HepG2 (cell line): ENCODE data around the gene MTHFD2L. TPM values are rescaled to one million over a fixed set of nuclear protein-coding genes. Genes with fewer than 3 reads are reported as not detected.

Experiments used
- ATAC-seq: fragments of 200-7000 bp; cut with Tn5 transposase; 3 replicates; pipeline ENCODE4 v1.9.1; 2020; ENCODE audit warnings: mild to moderate bottlenecking, moderate library complexity
- BruUV-seq: library from RNA; stranded (reverse); fragments of 400-500 nt; replicated peaks from 2 replicates; lab custom pipeline; 2021; lab: Mats Ljungman, UMichigan
- CTCF ChIA-PET: fragments of 300-600 bp; formaldehyde crosslinking; extraction: SDS; loops from one replicate; lab custom pipeline; 2021; ENCODE audit warnings: low total read pairs, inconsistent platforms, low intra/inter-chr PET ratio; lab: Yijun Ruan, JAX
- POLR2A ChIA-PET: fragments of 350-600 bp; sonication (Branson Sonifier 250); formaldehyde crosslinking; loops from one replicate; lab custom pipeline; 2020; ENCODE audit warnings: antibody characterized with exemption, inconsistent platforms; lab: Yijun Ruan, JAX
- DNase-seq: peaks from one replicate; pipeline ENCODE4 v3.0.0-alpha.2; 2015; ENCODE audit warnings: low spot score
- FAIRE-seq: peaks from 3 replicates; lab custom pipeline; 2011; peaks lifted over from hg19 to GRCh38; lab: Jason Lieb, UNC
- H2AFZ ChIP-seq: one replicate; pipeline ENCODE4 v1.6.1; 2011; ENCODE audit warnings: low read length, inconsistent platforms
- H3K27ac ChIP-seq: fragments of 300-600 bp; 3 replicates; pipeline ENCODE4 v1.8.0; 2011; ENCODE audit warnings: mixed run types, mild to moderate bottlenecking, mixed read lengths, low read length, inconsistent platforms; ENCODE audit not compliant: insufficient read depth; ENCODE audit errors: extremely low read length
- H3K27me3 ChIP-seq, 2 experiments: fragments of 200-600 bp in 1 of 2; 2 replicates in 1 of 2; 3 replicates in 1 of 2; pipeline versions ENCODE4 v1.6.0 to v1.8.0; 2011; ENCODE audit warnings: low read length in 2 of 2, mild to moderate bottlenecking in 2 of 2, moderate library complexity in 2 of 2, inconsistent platforms in 1 of 2; ENCODE audit not compliant: insufficient read depth in 2 of 2, control insufficient read depth in 1 of 2
- H3K36me3 ChIP-seq, 2 experiments: fragments of 200-600 bp in 1 of 2; replicated peaks in 1 of 2; 2 replicates in 1 of 2; 3 replicates in 1 of 2; pipeline versions ENCODE4 v1.5.1 to v1.8.0; 2011; ENCODE audit warnings: low read length in 2 of 2, inconsistent platforms in 1 of 2; ENCODE audit not compliant: insufficient read depth in 2 of 2, control insufficient read depth in 1 of 2
- H3K4me1 ChIP-seq: 2 replicates; pipeline ENCODE4 v1.5.1; 2012; ENCODE audit warnings: low read length, inconsistent platforms; ENCODE audit not compliant: insufficient read depth
- H3K4me2 ChIP-seq: 2 replicates; pipeline ENCODE4 v1.6.0; 2011; ENCODE audit warnings: low read depth, low read length, inconsistent platforms
- H3K4me3 ChIP-seq, 3 experiments: fragments of 200-600 bp in 1 of 3; sonication (generic), shearing (Covaris generic) in 1 of 3; replicated peaks in 1 of 3; 2 replicates each; pipeline ENCODE4 v1.5.1; 2011 to 2016; ENCODE audit warnings: low read length in 3 of 3, inconsistent platforms in 2 of 3, low read depth in 2 of 3, mild to moderate bottlenecking in 2 of 3, control low read depth in 1 of 3, mixed read lengths in 1 of 3; ENCODE audit not compliant: insufficient read depth in 1 of 3
- H3K79me2 ChIP-seq: one replicate; pipeline ENCODE4 v1.6.1; 2011; ENCODE audit warnings: low read length, inconsistent platforms; ENCODE audit not compliant: insufficient read depth
- H3K9ac ChIP-seq: 2 replicates; pipeline ENCODE4 v1.6.0; 2011; ENCODE audit warnings: mild to moderate bottlenecking, low read depth, low read length, inconsistent platforms; ENCODE audit not compliant: insufficient read depth
- H3K9me3 ChIP-seq: 2 replicates; pipeline ENCODE4 v1.5.1; 2012; ENCODE audit warnings: mild to moderate bottlenecking, low read length
- H4K20me1 ChIP-seq: 2 replicates; pipeline ENCODE4 v1.6.0; 2011; ENCODE audit warnings: inconsistent platforms, mild to moderate bottlenecking, low read length, moderate library complexity; ENCODE audit not compliant: insufficient read depth
- CEBPB ChIP-seq: IDR thresholded peaks from 2 replicates; pipeline ENCODE4 v1.6.1; 2011; ENCODE audit warnings: low read depth, low read length, improper control_type of control experiment, borderline replicate concordance
- FOXK2 ChIP-seq: fragments of 450-650 bp; IDR thresholded peaks from 2 replicates; pipeline ENCODE4 v1.6.1; 2016
- GATAD2A ChIP-seq: IDR thresholded peaks from 2 replicates; pipeline ENCODE4 v1.6.1; 2016
- ISL2 ChIP-seq: sonication (generic); formaldehyde crosslinking; IDR thresholded peaks from 2 replicates; pipeline ENCODE4 v1.5.0; 2020; ENCODE audit warnings: missing genetic modification reagents
- PHF5A ChIP-seq: IDR thresholded peaks from one replicate; pipeline ENCODE4 v1.6.1; 2018; ENCODE audit warnings: low read depth, missing genetic modification reagents; ENCODE audit not compliant: unreplicated experiment
- RNF2 ChIP-seq: fragments of 450-650 bp; conservative IDR thresholded peaks from 2 replicates; pipeline ENCODE4 v1.6.1; 2016; ENCODE audit warnings: low read depth
- SAFB2 ChIP-seq: sonication (generic); formaldehyde crosslinking; IDR thresholded peaks from 2 replicates; pipeline ENCODE4 v1.5.1; 2020; ENCODE audit warnings: missing genetic modification reagents, low read depth, mild to moderate bottlenecking, borderline replicate concordance
- SMAD1 ChIP-seq: sonication (generic); formaldehyde crosslinking; IDR thresholded peaks from 2 replicates; pipeline ENCODE4 v1.4.0; 2020; ENCODE audit warnings: missing genetic modification reagents, low read depth, mild to moderate bottlenecking, borderline replicate concordance
- SRSF4 ChIP-seq: fragments of 200-400 bp; formaldehyde crosslinking; IDR thresholded peaks from one replicate; pipeline ENCODE4 v1.6.1; 2018; ENCODE audit warnings: mild to moderate bottlenecking, low read depth, low read length, moderate library complexity; ENCODE audit not compliant: poor library complexity, severe bottlenecking
- ZNF317 ChIP-seq: sonication (generic); formaldehyde crosslinking; IDR thresholded peaks from 2 replicates; pipeline ENCODE4 v1.5.0; 2020; ENCODE audit warnings: mild to moderate bottlenecking, missing genetic modification reagents
- WGBS: methylation state at CpG from one replicate; pipeline ENCODE4 v1.1.6; 2017; ENCODE audit warnings: low lambda C conversion rate; 5-methylcytosine and 5-hydroxymethylcytosine counted together
- in situ Hi-C: cut with HindIII; loops from 2 replicates; pipeline ENCODE4 v1.10.0; 2017; ENCODE audit warnings: low pct_unique_long_range_greater_than_20kb; ENCODE audit not compliant: extremely low pct_ligation_motif_present
- intact Hi-C: fragments of 100-400 bp; cut with micrococcal nuclease; formaldehyde crosslinking; loops from one replicate; pipeline ENCODE4 v1.10.0; 2022; ENCODE audit not compliant: unreplicated experiment
- polyA plus RNA-seq, 8 experiments: library from polyadenylated mRNA; depleted of rRNA in 3 of 8; stranded (reverse) in 7 of 8; unstranded in 1 of 8; fragments of >200 nt; fragmentation: Illumina TruSeq in 4 of 8; extraction: Trizol in 4 of 8; gene quantifications; 2 replicates each; pipeline versions ENCODE4 v1.2.1 to v1.2.3, GENCODE V29; 2011 to 2016; ENCODE audit warnings: low read depth in 4 of 8, missing spikeins in 1 of 8, mixed read lengths in 1 of 8; ENCODE audit not compliant: insufficient read depth in 1 of 8
- total RNA-seq, 5 experiments: library from RNA; depleted of rRNA; stranded (reverse); fragments of >200 nt; fragmentation: Illumina TruSeq; extraction: Trizol; gene quantifications; 2 replicates each; pipeline ENCODE4 v1.2.3, GENCODE V29; 2016; ENCODE audit warnings: low read depth in 1 of 5
- TF ChIP-seq, protein P1 (sequence below): IDR thresholded peaks from 2 replicates; pipeline ENCODE4 v1.6.1; 2016; ENCODE audit warnings: low read depth, control low read depth

Gene MTHFD2L
- total and polyA plus RNA-seq, 2 of the 13 experiments (the other 11 are each of a cell fraction or from before 2014, with no cell fraction given): 10.5 to 14.9 TPM

DNA sequence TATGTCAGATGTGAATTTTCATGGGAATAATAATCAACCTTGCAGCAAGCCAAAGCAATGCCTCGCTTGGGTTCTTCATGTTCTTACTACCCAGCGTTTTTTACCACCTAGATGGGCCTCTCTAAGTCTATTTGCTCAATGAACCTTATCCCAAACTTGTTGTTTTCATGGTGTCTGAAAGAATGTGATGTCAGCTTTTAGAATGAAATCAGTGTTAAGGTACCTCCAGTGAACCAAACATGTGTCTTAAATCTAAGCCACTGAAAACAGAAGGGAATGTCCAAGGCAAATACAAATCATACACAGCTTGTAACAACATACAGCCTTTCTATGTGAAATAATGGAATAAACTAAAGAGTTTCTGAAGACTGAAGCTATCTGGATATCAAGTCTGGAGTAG lies 157.0 kb downstream of the MTHFD2L start (continued):
- TF ChIP-seq, protein P1, sequence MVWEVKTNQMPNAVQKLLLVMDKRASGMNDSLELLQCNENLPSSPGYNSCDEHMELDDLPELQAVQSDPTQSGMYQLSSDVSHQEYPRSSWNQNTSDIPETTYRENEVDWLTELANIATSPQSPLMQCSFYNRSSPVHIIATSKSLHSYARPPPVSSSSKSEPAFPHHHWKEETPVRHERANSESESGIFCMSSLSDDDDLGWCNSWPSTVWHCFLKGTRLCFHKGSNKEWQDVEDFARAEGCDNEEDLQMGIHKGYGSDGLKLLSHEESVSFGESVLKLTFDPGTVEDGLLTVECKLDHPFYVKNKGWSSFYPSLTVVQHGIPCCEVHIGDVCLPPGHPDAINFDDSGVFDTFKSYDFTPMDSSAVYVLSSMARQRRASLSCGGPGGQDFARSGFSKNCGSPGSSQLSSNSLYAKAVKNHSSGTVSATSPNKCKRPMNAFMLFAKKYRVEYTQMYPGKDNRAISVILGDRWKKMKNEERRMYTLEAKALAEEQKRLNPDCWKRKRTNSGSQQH (CRISPR knock-in tag): no peak
- TF ChIP-seq RNF2: no peak
- TF ChIP-seq SMAD1 (CRISPR knock-in tag): no peak
- TF ChIP-seq GATAD2A: no peak
- no peak for TF ChIP-seq ZNF317 (CRISPR knock-in tag)
- TF ChIP-seq ISL2 (CRISPR knock-in tag): no peak
- TF ChIP-seq SAFB2 (CRISPR knock-in tag): no peak
- TF ChIP-seq SRSF4: no peak
- TF ChIP-seq FOXK2: no peak
- TF ChIP-seq CEBPB: no peak

- Histone ChIP-seq H2AFZ (no peak overlapping the region), H3K27me3 (no peaks in the 10 kb centered on the region), H3K36me3 (no peaks in the 10 kb centered on the region), H3K9me3 (no peaks in the 10 kb centered on the region), H3K4me2 (no peak overlapping the region), H3K4me1 (no peaks in the 10 kb centered on the region), H3K27ac (no peak overlapping the region), H3K9ac (no peak overlapping the region), H3K4me3 (no peak overlapping the region), H3K79me2 (no peaks in the 10 kb centered on the region), H4K20me1 (no peaks in the 10 kb centered on the region)
- intact Hi-C loops: no loop called here
- FAIRE-seq (no peak), DNase-seq (no peak), ATAC-seq (no peak)
- no peak for TF ChIP-seq PHF5A (CRISPR knock-in tag)
- BruUV-seq: no TSS peak
- ChIA-PET POLR2A (no interaction called here), CTCF (no interaction called here)
- WGBS: 18% methylated on average over 5 of the region's 5 CpGs
- in situ Hi-C loops: no loop called here
Measured at GRCh38 chr4:74315376-74315775, 157.5 kb downstream of the MTHFD2L start.
